ENCODE results near the gene SDCBP2.

The SDCBP2 gene

GRCh38 chr20:1287787-1288569, 41.0 kb downstream of the SDCBP2 start:
- no peak for ATAC-seq

GRCh38 chr20:1287306-1287705, 41.6 kb downstream of the SDCBP2 start:
- ATAC-seq, result no peak
- TF ChIP-seq OSR1 (CRISPR knock-in tag; IDR thresholded peaks at IDR 0.05) (no peak), CSRNP3 (CRISPR knock-in tag; IDR thresholded peaks at IDR 0.05) (no peak), ARNTL (CRISPR knock-in tag; IDR thresholded peaks at IDR 0.05; ENCODE audit: borderline replicate concordance, low read depth) (no peak), PPARA (CRISPR knock-in tag; IDR thresholded peaks at IDR 0.05; ENCODE audit: borderline replicate concordance) (no peak), GLIS3 (CRISPR knock-in tag; IDR thresholded peaks at IDR 0.05) (no peak), ZNF565 (CRISPR knock-in tag; conservative IDR thresholded peaks at IDR 0.05; ENCODE audit: low read depth) (no peak), ZNF70 (CRISPR knock-in tag; IDR thresholded peaks at IDR 0.05) (no peak), ZFP3 (CRISPR knock-in tag; IDR thresholded peaks at IDR 0.05) (no peak), RARB (CRISPR knock-in tag; IDR thresholded peaks at IDR 0.05) (no peak), TSHZ2 (CRISPR knock-in tag; IDR thresholded peaks at IDR 0.05) (no peak)

More at GRCh38 chr20:1287787-1288569, 41.0 kb downstream of the SDCBP2 start:
- TF ChIP-seq ARNTL (CRISPR knock-in tag; IDR thresholded peaks at IDR 0.05; ENCODE audit: borderline replicate concordance, low read depth) (no peak), ESRRG (CRISPR knock-in tag; IDR thresholded peaks at IDR 0.05) (no peak), BACH2 (CRISPR knock-in tag; IDR thresholded peaks at IDR 0.05; ENCODE audit: borderline replicate concordance) (no peak), ZNF565 (CRISPR knock-in tag; conservative IDR thresholded peaks at IDR 0.05; ENCODE audit: low read depth) (no peak), CREB5 (CRISPR knock-in tag; IDR thresholded peaks at IDR 0.05; ENCODE audit: low read depth) (no peak), SNAI2 (CRISPR knock-in tag; IDR thresholded peaks at IDR 0.05) (no peak), TOX (CRISPR knock-in tag; IDR thresholded peaks at IDR 0.05; ENCODE audit: borderline replicate concordance) (no peak), GLIS3 (CRISPR knock-in tag; IDR thresholded peaks at IDR 0.05) (no peak), PATZ1 (CRISPR knock-in tag; IDR thresholded peaks at IDR 0.05; ENCODE audit: borderline replicate concordance) (no peak), TCF4 (CRISPR knock-in tag; IDR thresholded peaks at IDR 0.05; ENCODE audit: borderline replicate concordance) (no peak), PPARA (CRISPR knock-in tag; IDR thresholded peaks at IDR 0.05; ENCODE audit: borderline replicate concordance) (no peak), ZNF8 (CRISPR knock-in tag; IDR thresholded peaks at IDR 0.05) (no peak), ZNF70 (CRISPR knock-in tag; IDR thresholded peaks at IDR 0.05) (no peak), RARB (CRISPR knock-in tag; IDR thresholded peaks at IDR 0.05) (no peak), ZFP3 (CRISPR knock-in tag; IDR thresholded peaks at IDR 0.05) (no peak), TSHZ2 (CRISPR knock-in tag; IDR thresholded peaks at IDR 0.05) (no peak), CSRNP3 (CRISPR knock-in tag; IDR thresholded peaks at IDR 0.05) (no peak), ZC3H10 (CRISPR knock-in tag; IDR thresholded peaks at IDR 0.05) (no peak)
